HepG2 (cell line): ENCODE measurements around the gene FBXO41. TPM values are rescaled to one million over a fixed set of nuclear protein-coding genes. Genes with fewer than 3 reads are reported as not detected.

Experiments used
- ARNTL ChIP-seq: sonication (generic); formaldehyde crosslinking; IDR thresholded peaks from 2 replicates; pipeline ENCODE4 v1.4.0; 2020; ENCODE audit warnings: mild to moderate bottlenecking, missing genetic modification reagents
- CCAR2 ChIP-seq: fragments of 200-400 bp; formaldehyde crosslinking; optimal IDR thresholded peaks from 2 replicates; pipeline ENCODE3; 2018; ENCODE audit warnings: low read depth, mild to moderate bottlenecking, low read length, moderate library complexity
- CENPBD1 ChIP-seq: sonication (generic); formaldehyde crosslinking; IDR thresholded peaks from 2 replicates; pipeline ENCODE4 v1.8.0; 2022; ENCODE audit warnings: missing genetic modification reagents, low read depth, mild to moderate bottlenecking, borderline replicate concordance
- EHMT2 ChIP-seq: fragments of 200-600 bp; sonication (generic); IDR thresholded peaks from 2 replicates; pipeline ENCODE4 v1.7.0; 2017; ENCODE audit warnings: antibody characterized with exemption, low read depth, low read length, borderline replicate concordance
- FOXK2 ChIP-seq: fragments of 450-650 bp; IDR thresholded peaks from 2 replicates; pipeline ENCODE4 v1.6.1; 2016
- GATAD2A ChIP-seq: IDR thresholded peaks from 2 replicates; pipeline ENCODE4 v1.6.1; 2016
- GFI1 ChIP-seq: sonication (generic); formaldehyde crosslinking; IDR thresholded peaks from 2 replicates; pipeline ENCODE4 v1.5.0; 2020; ENCODE audit warnings: missing genetic modification reagents, mild to moderate bottlenecking, borderline replicate concordance
- HIVEP1 ChIP-seq: sonication (generic); formaldehyde crosslinking; IDR thresholded peaks from 2 replicates; pipeline ENCODE4 v1.4.0; 2020; ENCODE audit warnings: mild to moderate bottlenecking, missing genetic modification reagents
- HOMEZ ChIP-seq: IDR thresholded peaks from 2 replicates; pipeline ENCODE4 v1.6.1; 2016; ENCODE audit warnings: low read depth
- MIER2 ChIP-seq: IDR thresholded peaks from 2 replicates; pipeline ENCODE4 v1.6.1; 2016; ENCODE audit warnings: missing biosample characterization, missing genetic modification reagents
- PATZ1 ChIP-seq: sonication (generic); formaldehyde crosslinking; IDR thresholded peaks from 2 replicates; pipeline ENCODE4 v1.4.0; 2020; ENCODE audit warnings: missing genetic modification reagents
- POGZ ChIP-seq: sonication (generic); formaldehyde crosslinking; IDR thresholded peaks from 2 replicates; pipeline ENCODE4 v1.4.0; 2020; ENCODE audit warnings: mild to moderate bottlenecking, missing genetic modification reagents
- RCOR2 ChIP-seq: IDR thresholded peaks from 2 replicates; pipeline ENCODE4 v1.6.1; 2016; ENCODE audit warnings: missing biosample characterization, missing genetic modification reagents
- RFXAP ChIP-seq: sonication (generic); formaldehyde crosslinking; IDR thresholded peaks from 2 replicates; pipeline ENCODE4 v1.4.0; 2020; ENCODE audit warnings: missing genetic modification reagents, borderline replicate concordance
- SMARCE1 ChIP-seq: fragments of 450-650 bp; IDR thresholded peaks from 2 replicates; pipeline ENCODE4 v1.6.1; 2017; ENCODE audit warnings: borderline replicate concordance
- SPEN ChIP-seq: sonication (generic); formaldehyde crosslinking; IDR thresholded peaks from 2 replicates; pipeline ENCODE4 v1.5.1; 2020; ENCODE audit warnings: low read depth, mild to moderate bottlenecking, missing genetic modification reagents
- TCF7L2 ChIP-seq: IDR thresholded peaks from 2 replicates; pipeline ENCODE4 v1.6.1; 2011; ENCODE audit warnings: mild to moderate bottlenecking, low read depth, low read length, moderate library complexity
- XRCC5 ChIP-seq: fragments of 200-400 bp; formaldehyde crosslinking; optimal IDR thresholded peaks from 2 replicates; pipeline ENCODE3; 2017; ENCODE audit warnings: mild to moderate bottlenecking, low read length
- ZBTB10 ChIP-seq: sonication (generic); formaldehyde crosslinking; IDR thresholded peaks from 2 replicates; pipeline ENCODE4 v1.4.0; 2020; ENCODE audit warnings: missing genetic modification reagents, borderline replicate concordance
- ZFP37 ChIP-seq: sonication (generic); formaldehyde crosslinking; IDR thresholded peaks from 2 replicates; pipeline ENCODE4 v1.4.0; 2020; ENCODE audit warnings: missing genetic modification reagents, borderline replicate concordance
- ZIK1 ChIP-seq: sonication (generic); formaldehyde crosslinking; IDR thresholded peaks from 2 replicates; pipeline ENCODE4 v1.5.0; 2020; ENCODE audit warnings: mild to moderate bottlenecking, low read depth, missing genetic modification reagents, borderline replicate concordance
- ZNF234 ChIP-seq: sonication (generic); formaldehyde crosslinking; conservative IDR thresholded peaks from 2 replicates; pipeline ENCODE4 v1.5.1; 2020; ENCODE audit warnings: mild to moderate bottlenecking, missing genetic modification reagents
- ZNF335 ChIP-seq: sonication (generic); formaldehyde crosslinking; IDR thresholded peaks from 2 replicates; pipeline ENCODE4 v1.4.0; 2020; ENCODE audit warnings: missing genetic modification reagents
- ZNF607 ChIP-seq: sonication (generic); formaldehyde crosslinking; IDR thresholded peaks from 2 replicates; pipeline ENCODE4 v1.5.1; 2020; ENCODE audit warnings: missing genetic modification reagents, mild to moderate bottlenecking, borderline replicate concordance
- ZSCAN22 ChIP-seq: sonication (generic); formaldehyde crosslinking; IDR thresholded peaks from 2 replicates; pipeline ENCODE4 v1.4.0; 2020; ENCODE audit warnings: mild to moderate bottlenecking, missing genetic modification reagents
- polyA plus RNA-seq, 8 experiments: library from polyadenylated mRNA; depleted of rRNA in 3 of 8; stranded (reverse) in 7 of 8; unstranded in 1 of 8; fragments of >200 nt; fragmentation: Illumina TruSeq in 4 of 8; extraction: Trizol in 4 of 8; gene quantifications; 2 replicates each; pipeline versions ENCODE4 v1.2.1 to v1.2.3, GENCODE V29; 2011 to 2016; ENCODE audit warnings: low read depth in 4 of 8, missing spikeins in 1 of 8, mixed read lengths in 1 of 8; ENCODE audit not compliant: insufficient read depth in 1 of 8
- total RNA-seq, 5 experiments: library from RNA; depleted of rRNA; stranded (reverse); fragments of >200 nt; fragmentation: Illumina TruSeq; extraction: Trizol; gene quantifications; 2 replicates each; pipeline ENCODE4 v1.2.3, GENCODE V29; 2016; ENCODE audit warnings: low read depth in 1 of 5

The FBXO41 gene
- total and polyA plus RNA-seq, 2 of the 13 experiments (the other 11 are each of a cell fraction or from before 2014, with no cell fraction given): 4.2 to 10.3 TPM

GRCh38 chr2:73233154-73233931 lies 50.9 kb downstream of the FBXO41 start, which contains the start of gene PRADC1 (continued):
- TF ChIP-seq POGZ (CRISPR knock-in tag) (peak; percentile 76), SMARCE1 (no peak), CCAR2 (no peak), XRCC5 (no peak), SPEN (peak; percentile 62; the same call in 1 of the 2 replicates), GATAD2A (CRISPR knock-in tag) (peak; percentile 72), HOMEZ (CRISPR knock-in tag) (peak; percentile 50; the same call in 1 of the 2 replicates), HIVEP1 (CRISPR knock-in tag) (peak; percentile 87), ZIK1 (peak; percentile 81; the same call in 1 of the 2 replicates), TCF7L2 (no peak), ZNF607 (peak; percentile 87; the same call in 1 of the 2 replicates), RCOR2 (no peak), EHMT2 (no peak), PATZ1 (CRISPR knock-in tag) (peak; percentile 55), ZSCAN22 (no peak), ZNF335 (no peak), GFI1 (CRISPR knock-in tag) (no peak), ARNTL (peak; percentile 70; the same call in 1 of the 2 replicates), CENPBD1 (CRISPR knock-in tag) (no peak), RFXAP (peak; percentile 94), FOXK2 (peak; percentile 85), ZNF234 (CRISPR knock-in tag) (no peak), MIER2 (CRISPR knock-in tag) (0 out of 2 replicates have a peak, but pooled peaks have one; percentile 32), ZBTB10 (CRISPR knock-in tag) (no peak; the same call in 1 of the 2 replicates), ZFP37 (peak; percentile 59; the same call in 1 of the 2 replicates)
